OCI-LY1 (cell line): ENCODE results near the gene ABL2.

Experiments
- CTCF ChIP-seq: fragments of 200-600 bp; sonication (generic), shearing (Covaris generic); IDR thresholded peaks from 2 replicates; pipeline ENCODE4 v1.5.1; 2017; ENCODE audit warnings: mild to moderate bottlenecking, antibody characterized with exemption, low read length, moderate library complexity, mixed read lengths
- EZH2 ChIP-seq: fragments of 200-600 bp; sonication (generic), shearing (Covaris generic); IDR thresholded peaks from 2 replicates; pipeline ENCODE4 v1.8.0; 2017; ENCODE audit warnings: borderline replicate concordance, mixed run types, mild to moderate bottlenecking, antibody characterized with exemption, low read length, moderate library complexity, mixed read lengths

GRCh38 chr1:179108644-179109043 is 120.8 kb downstream of the ABL2 start:
- TF ChIP-seq CTCF (no peak), EZH2 (no peak)
